Dendritic cell treated with granulocyte-macrophage colony-stimulating factor and Interleukin-4, amounts not matched to agents 40 ng/mL and 50 ng/mL, for 4 days (primary cell): ENCODE results near the gene MAPK14.
A peak's percentile ranks its signal among the peaks of the same experiment; 100 is the strongest.
"Not testable (repeated sequence)": the region's sequence is repeated elsewhere in the genome, so short reads cannot be mapped to it uniquely, and the experiment has no call there.

Experiments
- H3K27ac Mint-ChIP-seq: one replicate; pipeline ENCODE4 v1.8.0; 2022; ENCODE audit warnings: mild to moderate bottlenecking, mixed read lengths
- H3K27me3 Mint-ChIP-seq: one replicate; pipeline ENCODE4 v1.8.0; 2022; ENCODE audit warnings: mild to moderate bottlenecking, mixed read lengths
- H3K36me3 Mint-ChIP-seq: one replicate; pipeline ENCODE4 v1.8.0; 2022; ENCODE audit warnings: low read depth, mixed read lengths
- H3K4me1 Mint-ChIP-seq: one replicate; pipeline ENCODE4 v1.8.0; 2022; ENCODE audit warnings: low read depth, mixed read lengths
- H3K4me3 Mint-ChIP-seq: one replicate; pipeline ENCODE4 v1.8.0; 2022; ENCODE audit warnings: mild to moderate bottlenecking, moderate library complexity, mixed read lengths
- H3K9me3 Mint-ChIP-seq: one replicate; pipeline ENCODE4 v1.8.0; 2022; ENCODE audit warnings: mixed read lengths
- intact Hi-C: fragments of 100-400 bp; cut with micrococcal nuclease; formaldehyde crosslinking; loops from one replicate; pipeline ENCODE4 v1.15.0; 2022

Gene MAPK14

DNA sequence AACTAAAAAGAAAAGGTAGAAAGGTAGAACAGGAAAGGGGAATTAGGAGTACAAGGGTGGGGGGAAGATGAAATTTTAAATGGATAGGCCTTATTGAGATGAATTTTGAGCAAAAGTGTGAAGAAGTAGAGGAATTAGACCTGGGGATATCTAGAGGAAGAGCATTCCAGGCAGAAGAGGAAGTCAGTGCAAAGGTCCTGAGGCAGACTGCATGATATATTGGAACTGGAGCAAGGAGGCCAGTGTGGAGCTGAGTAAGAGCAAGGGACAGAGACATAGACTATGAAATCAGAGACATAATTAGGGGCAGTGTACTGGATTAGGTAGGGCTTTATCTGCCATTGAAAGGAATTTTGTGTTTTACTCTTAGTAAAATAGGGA, 40.4 kb downstream of the MAPK14 start:
- peaks cover 60% of the 10 kb centered on the region for H3K4me1 Mint-ChIP-seq
- no peak overlapping the region for H3K4me3 Mint-ChIP-seq
- intact Hi-C loops, result no loop called here
- peaks cover 9% of the 10 kb centered on the region for H3K9me3 Mint-ChIP-seq
- H3K27me3 Mint-ChIP-seq, result no peaks in the 10 kb centered on the region
- no peak overlapping the region for H3K27ac Mint-ChIP-seq
- H3K36me3 Mint-ChIP-seq, result peaks cover 45% of the 10 kb centered on the region

DNA sequence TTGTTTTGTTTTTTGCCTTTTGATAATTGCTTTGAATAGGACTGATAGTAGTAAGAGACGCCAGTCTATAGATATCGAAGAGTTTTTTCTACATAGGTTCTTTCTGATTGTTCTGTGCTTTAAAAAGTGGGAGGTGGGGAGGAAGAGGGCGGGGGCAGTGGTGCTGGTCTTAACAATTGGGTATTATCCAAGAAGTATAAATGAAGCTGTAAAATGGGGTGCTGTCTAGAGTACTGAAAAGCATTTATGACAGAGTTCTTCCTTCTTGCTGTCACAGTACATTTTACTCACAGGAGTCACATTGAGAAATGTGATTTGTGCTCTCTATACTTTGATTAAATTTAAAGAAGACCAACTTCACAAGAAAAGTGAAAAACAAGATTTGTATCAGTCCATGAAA, 41.0 kb downstream of the MAPK14 start:
- intact Hi-C loops, result no loop called here
- Mint-ChIP-seq H3K36me3 (peaks cover 51% of the 10 kb centered on the region), H3K27me3 (no peaks in the 10 kb centered on the region), H3K4me1 (peaks cover 64% of the 10 kb centered on the region), H3K4me3 (no peak overlapping the region), H3K9me3 (peaks cover 9% of the 10 kb centered on the region), H3K27ac (no peak overlapping the region)

DNA sequence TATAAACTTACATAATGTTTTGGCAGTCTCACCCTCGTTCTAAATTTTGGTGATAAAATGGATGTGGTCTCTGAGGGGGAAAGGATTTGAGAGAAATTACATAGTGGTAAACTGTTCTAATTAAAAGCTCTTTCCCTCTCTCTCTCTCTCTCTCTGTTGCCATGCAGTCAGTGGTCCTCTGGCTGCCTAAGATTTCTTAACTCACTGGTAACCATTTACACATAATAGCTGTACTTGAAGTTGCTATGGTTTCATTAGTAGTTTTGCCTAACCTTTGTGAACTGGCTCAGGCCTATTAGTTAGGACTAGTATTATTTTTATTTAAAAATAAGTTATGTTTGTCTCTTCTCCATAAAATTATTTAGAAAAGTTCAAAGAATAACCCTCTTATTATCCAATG, 42.0 kb downstream of the MAPK14 start:
- H3K9me3 Mint-ChIP-seq, result peaks cover 9% of the 10 kb centered on the region
- intact Hi-C loops, result no loop called here
- peaks cover 63% of the 10 kb centered on the region for H3K4me1 Mint-ChIP-seq
- no peak overlapping the region for H3K4me3 Mint-ChIP-seq
- H3K27ac Mint-ChIP-seq, result no peak overlapping the region
- no peaks in the 10 kb centered on the region for H3K27me3 Mint-ChIP-seq
- H3K36me3 Mint-ChIP-seq, result peaks cover 58% of the 10 kb centered on the region

DNA sequence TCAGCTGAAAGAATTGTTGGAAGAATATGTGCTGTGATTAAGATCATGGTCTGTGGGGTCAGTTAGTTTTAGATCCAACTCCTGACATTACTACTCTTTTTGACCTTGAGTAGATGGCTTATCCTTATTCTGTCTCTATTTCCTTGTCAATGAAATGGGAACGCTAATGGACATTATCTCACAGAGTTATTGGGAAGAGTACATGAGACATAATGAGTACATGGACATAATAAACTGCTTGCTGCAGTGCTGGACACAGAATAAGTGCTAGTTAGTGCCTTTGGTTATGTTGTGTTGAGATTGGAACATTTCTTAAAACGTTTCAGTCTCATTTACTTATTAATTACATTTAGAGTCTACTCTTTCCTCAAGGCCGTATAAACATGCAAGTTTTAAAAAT, 42.6 kb downstream of the MAPK14 start:
- Mint-ChIP-seq H3K4me1 (peaks cover 60% of the 10 kb centered on the region), H3K36me3 (peaks cover 58% of the 10 kb centered on the region), H3K4me3 (no peak overlapping the region), H3K9me3 (peaks cover 9% of the 10 kb centered on the region), H3K27me3 (no peaks in the 10 kb centered on the region), H3K27ac (no peak overlapping the region)
- intact Hi-C loops, result no loop called here

DNA sequence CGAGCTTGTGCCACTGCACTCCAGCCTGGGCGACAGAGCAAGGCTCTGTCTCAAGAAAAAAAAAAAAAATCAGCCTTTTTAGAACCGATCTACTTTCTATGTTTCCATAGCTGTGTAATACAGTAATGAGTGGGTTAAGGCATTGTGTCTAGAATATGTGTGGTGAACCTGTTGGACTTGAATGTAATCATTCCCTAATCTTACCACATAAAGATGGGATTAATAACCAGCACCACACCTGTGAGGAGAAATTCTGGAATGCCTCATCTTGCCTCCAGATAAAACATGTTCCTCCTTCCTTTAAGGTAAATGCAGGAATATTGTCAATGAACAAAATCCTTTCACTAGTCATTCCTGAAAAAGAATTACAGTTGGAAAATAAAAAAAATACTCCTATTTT, 43.7 kb downstream of the MAPK14 start:
- peaks cover 59% of the 10 kb centered on the region for H3K36me3 Mint-ChIP-seq
- peaks cover 57% of the 10 kb centered on the region for H3K4me1 Mint-ChIP-seq
- no peak overlapping the region for H3K27ac Mint-ChIP-seq
- peaks cover 9% of the 10 kb centered on the region for H3K9me3 Mint-ChIP-seq
- no peak overlapping the region for H3K4me3 Mint-ChIP-seq
- H3K27me3 Mint-ChIP-seq, result no peaks in the 10 kb centered on the region
- intact Hi-C loops, result no loop called here

DNA sequence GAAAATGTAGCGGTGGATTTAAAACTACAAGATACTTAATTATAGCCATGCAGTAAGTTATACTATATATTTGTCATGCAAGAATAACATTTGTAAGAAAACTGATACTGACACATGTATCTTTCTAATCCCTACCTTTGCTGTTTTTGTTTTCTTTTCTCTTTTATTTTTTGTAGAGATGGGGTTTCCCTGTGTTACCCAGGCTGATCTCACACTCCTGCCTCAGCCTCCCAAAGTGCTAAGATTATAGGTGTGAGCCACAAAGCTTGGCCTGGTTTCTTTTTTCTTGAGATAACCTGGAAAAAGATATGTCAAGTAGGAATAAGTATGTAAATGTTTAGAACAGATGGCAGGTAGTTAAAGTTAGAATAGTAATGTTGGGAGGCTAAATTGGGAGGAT, 44.1 kb downstream of the MAPK14 start:
- intact Hi-C loops, result no loop called here
- H3K27me3 Mint-ChIP-seq, result no peaks in the 10 kb centered on the region
- H3K4me3 Mint-ChIP-seq, result no peak overlapping the region
- H3K4me1 Mint-ChIP-seq, result peaks cover 52% of the 10 kb centered on the region
- peaks cover 9% of the 10 kb centered on the region for H3K9me3 Mint-ChIP-seq
- peak overlapping the region; percentile 56 for H3K27ac Mint-ChIP-seq
- peaks cover 59% of the 10 kb centered on the region for H3K36me3 Mint-ChIP-seq

DNA sequence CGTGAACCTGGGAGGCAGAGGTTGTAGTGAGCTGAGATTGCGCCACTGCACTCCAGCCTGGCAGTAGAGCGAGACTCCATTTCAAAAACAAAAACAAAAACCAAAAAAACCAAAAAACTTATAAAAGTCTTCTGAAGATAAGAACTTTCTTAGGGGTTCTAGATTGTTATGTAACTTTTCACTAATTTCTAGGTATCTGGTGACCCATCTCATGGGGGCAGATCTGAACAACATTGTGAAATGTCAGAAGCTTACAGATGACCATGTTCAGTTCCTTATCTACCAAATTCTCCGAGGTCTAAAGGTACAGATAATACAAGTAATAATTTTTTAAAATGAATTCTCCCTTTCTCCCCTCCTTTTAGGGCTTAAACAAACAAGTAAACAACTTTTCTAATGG, 45.1 kb downstream of the MAPK14 start:
- no peaks in the 10 kb centered on the region for H3K27me3 Mint-ChIP-seq
- peaks cover 48% of the 10 kb centered on the region for H3K4me1 Mint-ChIP-seq
- no peak overlapping the region for H3K4me3 Mint-ChIP-seq
- peaks cover 67% of the 10 kb centered on the region for H3K36me3 Mint-ChIP-seq
- peak overlapping the region; percentile 56 for H3K27ac Mint-ChIP-seq
- peaks cover 7% of the 10 kb centered on the region for H3K9me3 Mint-ChIP-seq
- intact Hi-C loops, result no loop called here

DNA sequence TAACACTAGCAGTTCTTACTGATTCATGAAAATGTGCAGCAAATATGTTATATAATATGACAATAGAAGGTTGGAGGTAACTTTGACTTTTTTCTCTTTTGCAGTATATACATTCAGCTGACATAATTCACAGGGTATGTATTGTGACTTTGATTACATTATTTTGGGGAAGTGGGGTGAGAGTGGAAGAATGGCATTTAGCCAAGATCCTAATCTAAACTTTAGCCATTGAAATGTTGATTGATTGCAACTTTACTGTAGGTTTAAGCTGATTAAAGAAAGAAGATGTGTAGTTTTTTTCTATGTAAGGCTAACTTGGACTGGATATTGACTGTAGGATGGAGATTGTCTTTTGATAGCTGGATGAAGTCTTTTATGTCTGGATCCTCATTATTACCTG, 46.0 kb downstream of the MAPK14 start:
- intact Hi-C loops, result no loop called here

DNA sequence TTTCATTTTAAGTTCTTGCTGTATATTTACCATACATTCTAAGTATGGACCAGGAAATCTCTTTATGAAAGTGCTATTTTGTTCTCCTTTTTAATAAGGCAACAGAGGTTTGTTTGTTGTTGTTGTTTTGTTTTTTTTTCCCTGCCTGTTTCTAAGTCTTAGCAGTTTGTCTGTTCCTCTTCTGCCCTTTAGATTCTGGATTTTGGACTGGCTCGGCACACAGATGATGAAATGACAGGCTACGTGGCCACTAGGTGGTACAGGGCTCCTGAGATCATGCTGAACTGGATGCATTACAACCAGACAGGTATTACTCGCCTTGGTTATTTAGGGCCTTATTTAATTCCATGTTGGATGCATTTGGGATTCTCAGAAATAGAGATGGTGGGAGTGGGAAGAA, 48.0 kb downstream of the MAPK14 start:
- H3K4me3 Mint-ChIP-seq, result peak overlapping the region; percentile 6
- peaks cover 87% of the 10 kb centered on the region for H3K36me3 Mint-ChIP-seq
- H3K4me1 Mint-ChIP-seq, result peaks cover 28% of the 10 kb centered on the region
- H3K9me3 Mint-ChIP-seq, result peaks cover 6% of the 10 kb centered on the region
- no peaks in the 10 kb centered on the region for H3K27me3 Mint-ChIP-seq
- H3K27ac Mint-ChIP-seq, result peak overlapping the region; percentile 63
- intact Hi-C loops, result no loop called here

More for the DNA sequence above, 46.0 kb downstream of the MAPK14 start:
- Mint-ChIP-seq H3K27ac (no peak overlapping the region), H3K36me3 (peaks cover 67% of the 10 kb centered on the region), H3K27me3 (no peaks in the 10 kb centered on the region), H3K4me3 (no peak overlapping the region), H3K9me3 (no peaks in the 10 kb centered on the region), H3K4me1 (peaks cover 39% of the 10 kb centered on the region)

DNA sequence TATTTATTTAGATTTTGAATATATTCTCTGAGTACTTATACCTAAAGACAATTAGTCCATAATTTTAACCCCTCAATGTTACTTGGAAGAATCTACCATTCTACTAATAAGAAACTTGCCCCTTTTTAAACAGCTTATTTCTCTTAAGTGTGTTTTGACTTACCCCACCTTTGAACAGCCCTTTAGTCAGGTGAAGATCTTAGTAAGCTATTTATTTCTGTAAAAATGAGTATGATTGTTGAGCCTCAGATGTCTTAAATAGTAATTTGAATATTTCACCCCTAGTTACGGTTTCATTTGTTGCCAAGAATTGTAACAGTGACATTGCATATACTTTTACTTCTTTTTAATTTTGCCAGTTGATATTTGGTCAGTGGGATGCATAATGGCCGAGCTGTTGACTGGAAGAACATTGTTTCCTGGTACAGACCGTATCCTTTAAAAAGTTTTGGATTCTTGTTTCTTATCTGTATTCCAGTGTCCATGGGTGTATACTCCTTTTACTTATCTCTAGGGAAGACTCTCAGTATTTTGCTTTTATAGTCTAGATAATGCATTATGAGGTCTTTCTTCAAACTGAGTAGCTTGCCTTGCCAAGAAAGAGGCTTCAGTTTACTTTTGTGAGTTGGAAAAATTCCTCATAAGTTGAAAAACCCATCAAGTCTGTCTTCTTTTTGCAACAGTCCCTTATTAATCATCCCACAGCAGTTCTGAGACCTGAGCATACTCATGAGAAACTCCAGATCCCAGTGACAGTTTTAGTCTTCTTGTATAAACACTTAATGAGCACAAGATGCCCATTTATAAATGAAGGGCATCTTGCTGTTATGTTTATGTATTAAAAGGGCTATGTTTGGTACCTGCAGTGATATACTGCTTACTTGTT, 48.8 kb downstream of the MAPK14 start:
- H3K27me3 Mint-ChIP-seq, result no peaks in the 10 kb centered on the region
- H3K36me3 Mint-ChIP-seq, result peaks cover 95% of the 10 kb centered on the region
- H3K4me1 Mint-ChIP-seq, result peaks cover 28% of the 10 kb centered on the region
- intact Hi-C loops, result no loop called here
- peak overlapping the region; percentile 63 for H3K27ac Mint-ChIP-seq
- H3K9me3 Mint-ChIP-seq, result peaks cover 14% of the 10 kb centered on the region
- no peak overlapping the region for H3K4me3 Mint-ChIP-seq

DNA sequence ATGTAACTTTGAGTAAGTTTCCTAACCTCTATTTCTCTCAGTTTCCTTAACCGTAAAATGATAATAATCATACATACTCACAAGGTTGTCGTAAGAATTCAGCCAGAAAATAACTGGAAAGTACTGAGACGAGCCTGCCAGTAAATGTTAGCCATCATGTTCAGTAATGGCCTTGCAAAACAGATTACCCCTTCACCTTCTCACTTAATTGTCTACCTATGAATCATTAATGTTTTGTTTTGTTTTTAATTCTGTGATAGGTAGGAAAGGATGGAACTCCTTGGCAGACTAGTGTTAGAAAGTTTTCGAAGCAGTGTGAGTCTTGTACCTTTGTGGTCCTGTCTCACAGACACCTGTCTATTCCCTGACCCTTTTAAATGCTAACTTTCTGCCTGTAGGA, 50.6 kb downstream of the MAPK14 start:
- Mint-ChIP-seq H3K36me3 (peaks cover 98% of the 10 kb centered on the region), H3K27me3 (no peaks in the 10 kb centered on the region), H3K9me3 (peaks cover 16% of the 10 kb centered on the region), H3K4me1 (peaks cover 18% of the 10 kb centered on the region), H3K4me3 (no peak overlapping the region), H3K27ac (no peak overlapping the region)
- intact Hi-C loops, result no loop called here

DNA sequence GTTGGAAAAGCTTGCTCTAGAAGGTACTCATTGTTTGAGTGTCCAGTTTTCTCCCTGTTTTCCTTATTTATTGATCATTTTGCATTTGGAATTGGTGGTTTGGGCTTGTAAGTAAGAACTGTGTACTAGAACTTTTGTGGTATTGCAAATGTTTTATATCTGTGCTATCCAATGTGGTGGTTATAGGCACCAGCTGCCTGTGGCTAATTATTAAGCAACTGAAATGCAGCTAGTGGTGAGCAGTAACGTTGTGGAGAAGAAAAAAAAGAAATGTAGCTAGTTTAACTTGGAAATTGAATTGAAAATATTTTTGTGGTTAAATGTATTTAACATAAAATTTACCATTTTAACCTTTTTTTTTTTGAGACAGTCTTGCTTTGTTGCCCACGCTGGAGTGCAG, 52.0 kb downstream of the MAPK14 start:
- peaks cover 11% of the 10 kb centered on the region for H3K4me1 Mint-ChIP-seq
- H3K27ac Mint-ChIP-seq, result no peak overlapping the region
- H3K4me3 Mint-ChIP-seq, result no peak overlapping the region
- intact Hi-C loops, result no loop called here
- peaks cover 16% of the 10 kb centered on the region for H3K9me3 Mint-ChIP-seq
- peaks cover 100% of the 10 kb centered on the region for H3K36me3 Mint-ChIP-seq
- H3K27me3 Mint-ChIP-seq, result no peaks in the 10 kb centered on the region

DNA sequence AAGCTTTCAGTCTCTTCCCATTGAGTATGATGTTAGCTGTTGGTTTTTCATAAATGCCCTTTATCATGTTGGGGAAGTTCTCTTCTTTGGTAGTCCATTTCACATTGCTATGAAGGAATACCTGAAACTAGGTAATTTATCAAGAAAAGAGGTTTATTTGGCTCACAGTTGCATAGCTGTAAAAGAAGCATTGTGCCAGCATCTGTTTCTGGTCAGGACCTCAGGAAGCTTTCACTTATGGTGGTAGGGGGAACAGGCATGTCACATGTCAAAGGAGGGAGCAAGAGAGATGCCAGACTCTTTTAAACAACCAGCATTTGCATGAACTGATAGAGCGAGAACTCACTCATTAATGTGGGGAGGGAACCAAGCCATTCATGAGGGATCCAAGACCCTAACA, 54.7 kb downstream of the MAPK14 start:
- intact Hi-C loops, result no loop called here
- Mint-ChIP-seq H3K27me3 (no peaks in the 10 kb centered on the region), H3K27ac (no peak overlapping the region), H3K36me3 (peaks cover 93% of the 10 kb centered on the region), H3K9me3 (peaks cover 16% of the 10 kb centered on the region), H3K4me3 (no peak overlapping the region), H3K4me1 (peaks cover 9% of the 10 kb centered on the region)

DNA sequence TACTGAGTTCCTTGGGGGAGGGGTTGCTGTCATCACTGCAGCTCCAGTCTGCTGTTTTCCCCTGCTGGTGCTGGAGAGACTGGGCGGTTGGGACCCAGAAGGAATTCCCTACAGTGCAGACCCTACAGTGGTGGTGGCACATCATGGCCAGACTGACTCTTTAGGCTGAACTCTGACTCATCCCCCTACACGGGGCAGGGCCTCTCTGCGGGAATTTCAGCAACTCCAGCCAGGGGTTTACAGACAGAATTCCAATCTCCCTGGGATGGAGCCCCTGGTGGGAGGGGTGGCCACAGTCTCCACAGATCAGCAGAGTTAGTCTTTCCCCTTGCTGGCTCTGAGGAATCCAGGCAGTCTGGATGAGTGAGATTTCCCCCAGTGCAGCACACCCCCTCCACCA, 55.8 kb downstream of the MAPK14 start:
- H3K4me1 Mint-ChIP-seq, result peaks cover 9% of the 10 kb centered on the region
- H3K27ac Mint-ChIP-seq, result no peak overlapping the region
- no peaks in the 10 kb centered on the region for H3K27me3 Mint-ChIP-seq
- peaks cover 16% of the 10 kb centered on the region for H3K9me3 Mint-ChIP-seq
- peaks cover 88% of the 10 kb centered on the region for H3K36me3 Mint-ChIP-seq
- H3K4me3 Mint-ChIP-seq, result no peak overlapping the region
- intact Hi-C loops, result no loop called here

DNA sequence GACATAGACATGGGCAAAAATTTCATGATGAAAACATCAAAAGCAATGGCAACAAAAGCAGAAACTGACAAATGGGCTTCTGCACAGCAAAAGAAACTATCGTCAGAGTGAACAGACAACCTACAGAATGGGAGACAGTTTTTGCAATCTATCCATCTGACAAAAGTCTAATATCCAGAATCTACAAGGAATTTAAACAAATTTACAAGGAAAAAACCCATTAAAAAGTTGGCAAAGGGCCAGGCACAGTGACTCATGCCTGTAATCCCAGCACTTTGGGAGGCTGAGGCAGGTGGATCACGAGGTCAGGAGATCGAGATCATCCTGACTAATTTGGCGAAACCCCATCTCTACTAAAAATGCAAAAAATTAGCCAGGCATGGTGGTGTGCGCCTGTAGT, 60.6 kb downstream of the MAPK14 start:
- H3K27ac Mint-ChIP-seq, intact Hi-C loops, H3K9me3 Mint-ChIP-seq, H3K27me3 Mint-ChIP-seq, H3K4me1 Mint-ChIP-seq, H3K4me3 Mint-ChIP-seq: not testable (repeated sequence)
- peaks cover 74% of the 10 kb centered on the region for H3K36me3 Mint-ChIP-seq
